Left colon (tissue), 2 donors: Measurements from ENCODE around the gene TERC. TPM values are rescaled to one million over a fixed set of nuclear protein-coding genes. Genes with fewer than 3 reads are reported as not detected.

Experiments used
- ATAC-seq: fragments of 200-7000 bp; cut with Tn5 transposase; one replicate; pipeline ENCODE4 v1.9.1; 2020; ENCODE audit warnings: mild to moderate bottlenecking, moderate library complexity
- DNase-seq, 2 donors: peaks; one replicate each; pipeline ENCODE4 v3.0.0-alpha.2; 2020
- intact Hi-C, 2 donors: fragments of 100-400 bp; cut with DNase I in 1 of 2; cut with micrococcal nuclease in 1 of 2; formaldehyde crosslinking; loops; one replicate each; pipeline versions ENCODE4 v1.11.2 to v1.14.0; 2022; cut with DNase I, micrococcal nuclease
- long read RNA-seq: library from polyadenylated mRNA; unstranded; transcript quantifications from one replicate; pipeline ENCODE4 v2.0.0, GENCODE V29; 2021
- total RNA-seq, 2 donors: library from RNA; stranded (reverse); fragmentation: NEBNext Ultra II Directional; extraction: Animal tissue kit (Norgen Biotek cat#: 25700); gene quantifications; one replicate each; pipeline ENCODE4 v1.2.1, GENCODE V29; 2021
- donor health status: DM: no; HTN: no; CAD: no.
- donor health status: DM: yes; HTN: yes; CAD: no.

Gene TERC
- 1 to 10 TPM in 1 of 2 donors, not detected in 1; 4.8 TPM for total RNA-seq
- long read RNA-seq, result 0 reads

GRCh38 chr3:169764882-169765612, at the start of gene TERC:
TERC (minus strand) TSS chr3:169765060.
- intact Hi-C loops, result loop anchor here in 1 of 2 donors (5.0 kb wide), 1 partner anchor 202 kb away; the partner anchor contains the start of gene SEC62
- peak; percentile 86 for ATAC-seq

GRCh38 chr3:169813757-169814517, 49.1 kb upstream of the TERC start:
- intact Hi-C loops, result no loop called here
- ATAC-seq, result peak; percentile 72
- peak; percentile 60 to 68 for DNase-seq

More at GRCh38 chr3:169764882-169765612, at the start of gene TERC:
- peak; percentile 93 to 95 for DNase-seq

GRCh38 chr3:169813278-169813677, 48.4 kb upstream of the TERC start:
- intact Hi-C loops, result no loop called here
- ATAC-seq (no peak), DNase-seq (no peak)

- intact Hi-C loops, result no loop called here
- ATAC-seq (peak; percentile 88), DNase-seq (peak; percentile 84)
These were observed 47.7 kb upstream of the TERC start, which contains the start of the genes LRRC34 and LRRIQ4 for GRCh38 chr3:169812332-169813235. LRRC34 (minus strand) TSS chr3:169812904; CDS start chr3:169812548, 356 bp downstream. LRRIQ4 (plus strand) TSS chr3:169812870; CDS start chr3:169821922, 9,052 bp downstream.

- intact Hi-C loops, result no loop called here
- DNase-seq (peak in 1 of 2 donors; percentile 26), ATAC-seq (peak; percentile 39)
These were observed 46.9 kb upstream of the TERC start for GRCh38 chr3:169811631-169812331.

GRCh38 chr3:169809230-169809795, 44.5 kb upstream of the TERC start:
- ATAC-seq, result no peak
- intact Hi-C loops, result no loop called here
- DNase-seq, result no peak

- ATAC-seq, result no peak
- DNase-seq, result no peak
- intact Hi-C loops, result no loop called here
These were observed 39.8 kb upstream of the TERC start for GRCh38 chr3:169804681-169805080.

GRCh38 chr3:169792359-169792758, 27.5 kb upstream of the TERC start:
- DNase-seq, result no peak
- intact Hi-C loops, result no loop called here
- ATAC-seq, result peak; percentile 19

- no peak for ATAC-seq
- intact Hi-C loops, result no loop called here
- DNase-seq, result no peak
These were observed 26.0 kb upstream of the TERC start for GRCh38 chr3:169790687-169791429.

GRCh38 chr3:169790219-169790618, 25.4 kb upstream of the TERC start:
- DNase-seq, result no peak
- ATAC-seq, result no peak
- intact Hi-C loops, result no loop called here

GRCh38 chr3:169787791-169788190, 22.9 kb upstream of the TERC start:
- ATAC-seq (no peak), DNase-seq (no peak)
- intact Hi-C loops, result no loop called here

- no peak for DNase-seq
- ATAC-seq, result no peak
- intact Hi-C loops, result no loop called here
These were observed 22.3 kb upstream of the TERC start for GRCh38 chr3:169787120-169787519.

GRCh38 chr3:169781209-169781855, 16.5 kb upstream of the TERC start:
- no peak for DNase-seq
- intact Hi-C loops, result no loop called here
- ATAC-seq, result peak; percentile 67

- DNase-seq (no peak), ATAC-seq (no peak)
- intact Hi-C loops, result no loop called here
These were observed 15.9 kb upstream of the TERC start for GRCh38 chr3:169780742-169781141.

GRCh38 chr3:169777822-169778221, 13.0 kb upstream of the TERC start:
- intact Hi-C loops, result no loop called here
- DNase-seq (no peak), ATAC-seq (no peak)

- no peak for ATAC-seq
- no peak for DNase-seq
- intact Hi-C loops, result no loop called here
These were observed 9.3 kb upstream of the TERC start for GRCh38 chr3:169774186-169774585.
